AG04449 (cell line): Measurements from ENCODE around the gene GAPDHS.

ENCODE experiments used
- CTCF ChIA-PET: fragments of 350-600 bp; formaldehyde crosslinking; extraction: SDS; loops from one replicate; lab custom pipeline; 2021; ENCODE audit warnings: antibody characterized with exemption; lab: Yijun Ruan, JAX
- POLR2A ChIA-PET: fragments of 400-600, 350-600 bp; formaldehyde crosslinking; extraction: SDS; loops from one replicate; lab custom pipeline; 2020; ENCODE audit warnings: antibody characterized with exemption, inconsistent platforms; lab: Yijun Ruan, JAX
- DNase-seq: peaks from one replicate; pipeline ENCODE4 v3.0.0-alpha.2; 2010; ENCODE audit warnings: low read depth, low spot score
- H3K4me3 ChIP-seq: 2 replicates; pipeline ENCODE4 v1.5.1; 2011; ENCODE audit warnings: low read depth, mild to moderate bottlenecking, control low read depth, low read length
- TF ChIP-seq, protein P1 (sequence below): IDR thresholded peaks from one replicate; pipeline ENCODE4 v1.5.1; 2011; ENCODE audit warnings: mild to moderate bottlenecking, moderate library complexity, low read length, control low read depth, inconsistent platforms; ENCODE audit not compliant: insufficient read depth; ENCODE audit errors: missing control alignments

GAPDHS gene

DNA sequence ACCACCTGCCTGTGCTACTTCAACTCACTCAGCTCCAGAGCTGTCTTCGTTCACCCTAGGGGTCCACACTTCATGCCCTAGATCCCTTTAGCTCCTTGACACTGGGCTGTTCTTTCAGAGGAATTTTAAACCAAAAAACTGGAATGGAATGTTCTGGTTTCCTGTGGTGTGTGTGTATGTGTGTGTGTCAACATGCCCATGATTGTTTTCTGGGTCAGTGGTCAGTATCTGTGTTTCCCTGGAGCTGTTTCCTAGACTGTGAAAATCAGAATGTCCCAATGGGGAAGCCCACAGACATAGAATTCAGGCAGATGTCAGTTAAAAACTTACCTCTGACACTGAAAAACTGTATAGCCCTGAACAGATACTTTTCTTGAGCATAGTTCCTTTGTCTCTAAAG is 54.1 kb downstream of the GAPDHS start:
- TF ChIP-seq, protein P1, sequence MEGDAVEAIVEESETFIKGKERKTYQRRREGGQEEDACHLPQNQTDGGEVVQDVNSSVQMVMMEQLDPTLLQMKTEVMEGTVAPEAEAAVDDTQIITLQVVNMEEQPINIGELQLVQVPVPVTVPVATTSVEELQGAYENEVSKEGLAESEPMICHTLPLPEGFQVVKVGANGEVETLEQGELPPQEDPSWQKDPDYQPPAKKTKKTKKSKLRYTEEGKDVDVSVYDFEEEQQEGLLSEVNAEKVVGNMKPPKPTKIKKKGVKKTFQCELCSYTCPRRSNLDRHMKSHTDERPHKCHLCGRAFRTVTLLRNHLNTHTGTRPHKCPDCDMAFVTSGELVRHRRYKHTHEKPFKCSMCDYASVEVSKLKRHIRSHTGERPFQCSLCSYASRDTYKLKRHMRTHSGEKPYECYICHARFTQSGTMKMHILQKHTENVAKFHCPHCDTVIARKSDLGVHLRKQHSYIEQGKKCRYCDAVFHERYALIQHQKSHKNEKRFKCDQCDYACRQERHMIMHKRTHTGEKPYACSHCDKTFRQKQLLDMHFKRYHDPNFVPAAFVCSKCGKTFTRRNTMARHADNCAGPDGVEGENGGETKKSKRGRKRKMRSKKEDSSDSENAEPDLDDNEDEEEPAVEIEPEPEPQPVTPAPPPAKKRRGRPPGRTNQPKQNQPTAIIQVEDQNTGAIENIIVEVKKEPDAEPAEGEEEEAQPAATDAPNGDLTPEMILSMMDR = no peak
- ChIA-PET CTCF (interaction anchor here (0.8 to 1.5 kb wide), 2 partner anchors 31 to 77 kb away, joined by 3 to 4 read pairs; no protein-coding TSS in a partner anchor), POLR2A (no interaction called here)
- no peak for DNase-seq
- H3K4me3 ChIP-seq = no peak overlapping the region

DNA sequence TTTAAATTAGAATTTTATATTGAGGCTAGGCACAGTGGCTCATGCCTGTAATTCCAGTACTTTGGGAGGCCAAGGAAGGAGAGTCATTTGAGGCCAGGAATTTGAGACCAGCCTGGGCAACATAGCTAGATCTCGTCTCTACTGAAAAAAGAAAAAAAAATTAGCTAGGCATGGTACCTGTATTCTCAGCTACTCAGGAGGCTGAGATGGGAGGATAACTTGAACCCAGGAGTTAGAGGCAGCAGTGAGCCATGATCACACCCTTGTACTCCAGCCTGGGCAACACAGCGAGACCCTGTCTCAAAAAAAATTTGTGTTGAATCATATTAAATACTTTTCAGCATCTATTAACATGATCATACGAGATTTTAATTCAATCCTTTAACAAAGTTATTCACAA is 57.6 kb downstream of the GAPDHS start:
- H3K4me3 ChIP-seq = no peak overlapping the region
- CTCF ChIA-PET = interaction anchor here (1.3 kb wide), 1 partner anchor 237 kb away, joined by 3 read pairs; no protein-coding TSS in a partner anchor
- TF ChIP-seq, protein P1 = no peak
- POLR2A ChIA-PET = no interaction called here
- DNase-seq = no peak

DNA sequence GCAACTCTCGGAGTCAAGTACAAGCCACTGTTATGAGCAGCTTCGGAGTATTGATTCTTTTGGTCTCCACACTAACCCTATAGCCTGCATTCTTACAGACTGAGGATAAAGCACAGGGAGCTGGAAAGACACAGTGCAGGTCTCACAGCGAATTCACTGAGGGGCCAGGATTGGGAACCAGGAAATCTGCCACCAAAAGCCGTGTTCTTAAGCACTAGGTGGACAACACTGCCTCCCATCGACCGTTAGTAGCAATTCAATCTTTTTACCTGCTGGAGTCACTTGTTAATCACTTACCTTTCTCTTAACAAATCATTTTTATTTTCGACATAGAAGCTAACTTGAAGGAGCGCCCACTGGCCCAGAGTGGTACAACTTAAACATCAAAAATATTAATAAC is 59.0 kb downstream of the GAPDHS start:
- ChIA-PET CTCF (interaction anchor here (0.8 to 2.0 kb wide), 10 partner anchors 9 to 238 kb away, joined by 3 to 8 read pairs (median 5); partner anchors contain the start of gene FFAR3), POLR2A (no interaction called here)
- H3K4me3 ChIP-seq = no peak overlapping the region
- no peak for DNase-seq
- TF ChIP-seq, protein P1 = peak; percentile 36
